Endodermal cell (in vitro differentiated cells): ENCODE measurements around the gene RCOR2. TPM values are rescaled to one million over a fixed set of nuclear protein-coding genes. Genes with fewer than 3 reads are reported as not detected.

Source experiments
- DNase-seq: peaks from one replicate; pipeline ENCODE4 v3.0.0-alpha.2; 2017
- H3K27ac ChIP-seq: 2 replicates; pipeline ENCODE4 v1.5.1; 2013; ENCODE audit warnings: mild to moderate bottlenecking, low read depth, low read length, moderate library complexity
- H3K27me3 ChIP-seq: 2 replicates; pipeline ENCODE4 v1.6.1; 2013; ENCODE audit warnings: mild to moderate bottlenecking, low read length, moderate library complexity; ENCODE audit not compliant: insufficient read depth, control insufficient read depth, poor library complexity, severe bottlenecking
- H3K36me3 ChIP-seq: 2 replicates; pipeline ENCODE4 v1.7.0; 2013; ENCODE audit warnings: mild to moderate bottlenecking, low read length, moderate library complexity; ENCODE audit not compliant: control insufficient read depth, insufficient read depth
- H3K4me1 ChIP-seq: one replicate; pipeline ENCODE4 v1.7.0; 2013; ENCODE audit warnings: low read length; ENCODE audit not compliant: control insufficient read depth, insufficient read depth
- H3K4me3 ChIP-seq: 2 replicates; pipeline ENCODE4 v1.5.1; 2013; ENCODE audit warnings: mild to moderate bottlenecking, low read length, moderate library complexity
- H3K9ac ChIP-seq: 2 replicates; pipeline ENCODE4 v1.6.1; 2013; ENCODE audit warnings: mild to moderate bottlenecking, low read length, moderate library complexity; ENCODE audit not compliant: poor library complexity, severe bottlenecking; ENCODE audit errors: extremely low read depth
- H3K9me3 ChIP-seq: 2 replicates; pipeline ENCODE4 v1.6.1; 2013; ENCODE audit warnings: mild to moderate bottlenecking, low read length, moderate library complexity; ENCODE audit not compliant: control insufficient read depth
- H3K27ac Mint-ChIP-seq: 2 replicates; pipeline ENCODE4 v1.8.0; 2020; ENCODE audit warnings: mixed read lengths
- H3K27me3 Mint-ChIP-seq: 2 replicates; pipeline ENCODE4 v1.8.0; 2021; ENCODE audit warnings: mild to moderate bottlenecking, mixed read lengths; ENCODE audit not compliant: insufficient read depth
- H3K36me3 Mint-ChIP-seq: 2 replicates; pipeline ENCODE4 v1.8.0; 2020; ENCODE audit warnings: low read depth, mixed read lengths
- H3K4me1 Mint-ChIP-seq: 2 replicates; pipeline ENCODE4 v1.8.0; 2020; ENCODE audit warnings: mixed read lengths
- H3K4me3 Mint-ChIP-seq: 2 replicates; pipeline ENCODE4 v1.8.0; 2020; ENCODE audit warnings: mild to moderate bottlenecking, moderate library complexity, mixed read lengths
- H3K9me3 Mint-ChIP-seq: 2 replicates; pipeline ENCODE4 v1.8.0; 2020; ENCODE audit warnings: mild to moderate bottlenecking, mixed read lengths
- WGBS, 2 experiments: methylation state at CpG; one replicate each; pipeline versions ENCODE4 v1.1.5 to v1.1.7; 2013; ENCODE audit warnings: missing lambda C conversion rate in 2 of 2, mixed read lengths in 1 of 2; ENCODE audit not compliant: insufficient coverage in 1 of 2, insufficient read length in 1 of 2; 5-methylcytosine and 5-hydroxymethylcytosine counted together
- total RNA-seq, 2 donors: library from RNA; stranded (reverse); fragmentation: NEBNext Ultra II Directional in 1 of 2; extraction: Animal tissue kit (Norgen Biotek cat#: 25700) in 1 of 2; gene quantifications; 2 replicates in 1 of 2; 3 replicates in 1 of 2; pipeline ENCODE4 v1.2.1, GENCODE V29; 2021
- TF ChIP-seq, protein P1 (sequence below): fragments of 200-600 bp; sonication (generic); conservative IDR thresholded peaks from 2 replicates; pipeline ENCODE4 v1.5.0; 2021; ENCODE audit warnings: antibody characterized with exemption, mild to moderate bottlenecking

RCOR2 gene
- total RNA-seq, 2 donors from 2014 or later: 45.0 to 51.4 TPM

GRCh38 chr11:63889344-63889743, 27.6 kb downstream of the RCOR2 start:
- Histone ChIP-seq H3K4me1 (peaks cover 26% of the 10 kb centered on the region), H3K27me3 (no peaks in the 10 kb centered on the region), H3K9ac (no peak overlapping the region), H3K4me3 (peak overlapping the region; percentile 72), H3K27ac (no peak overlapping the region), H3K36me3 (peaks cover 16% of the 10 kb centered on the region), H3K9me3 (peaks cover 4% of the 10 kb centered on the region)
- Mint-ChIP-seq H3K4me3 (peak overlapping the region; percentile 38), H3K27ac (no peak overlapping the region), H3K9me3 (no peaks in the 10 kb centered on the region), H3K27me3 (no peaks in the 10 kb centered on the region), H3K4me1 (peaks cover 28% of the 10 kb centered on the region), H3K36me3 (peaks cover 11% of the 10 kb centered on the region)
- DNase-seq: no peak
- 94% methylated on average over 6 of the region's 6 CpGs for WGBS, 2 experiments
- TF ChIP-seq, protein P1, sequence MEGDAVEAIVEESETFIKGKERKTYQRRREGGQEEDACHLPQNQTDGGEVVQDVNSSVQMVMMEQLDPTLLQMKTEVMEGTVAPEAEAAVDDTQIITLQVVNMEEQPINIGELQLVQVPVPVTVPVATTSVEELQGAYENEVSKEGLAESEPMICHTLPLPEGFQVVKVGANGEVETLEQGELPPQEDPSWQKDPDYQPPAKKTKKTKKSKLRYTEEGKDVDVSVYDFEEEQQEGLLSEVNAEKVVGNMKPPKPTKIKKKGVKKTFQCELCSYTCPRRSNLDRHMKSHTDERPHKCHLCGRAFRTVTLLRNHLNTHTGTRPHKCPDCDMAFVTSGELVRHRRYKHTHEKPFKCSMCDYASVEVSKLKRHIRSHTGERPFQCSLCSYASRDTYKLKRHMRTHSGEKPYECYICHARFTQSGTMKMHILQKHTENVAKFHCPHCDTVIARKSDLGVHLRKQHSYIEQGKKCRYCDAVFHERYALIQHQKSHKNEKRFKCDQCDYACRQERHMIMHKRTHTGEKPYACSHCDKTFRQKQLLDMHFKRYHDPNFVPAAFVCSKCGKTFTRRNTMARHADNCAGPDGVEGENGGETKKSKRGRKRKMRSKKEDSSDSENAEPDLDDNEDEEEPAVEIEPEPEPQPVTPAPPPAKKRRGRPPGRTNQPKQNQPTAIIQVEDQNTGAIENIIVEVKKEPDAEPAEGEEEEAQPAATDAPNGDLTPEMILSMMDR: no peak

DNA sequence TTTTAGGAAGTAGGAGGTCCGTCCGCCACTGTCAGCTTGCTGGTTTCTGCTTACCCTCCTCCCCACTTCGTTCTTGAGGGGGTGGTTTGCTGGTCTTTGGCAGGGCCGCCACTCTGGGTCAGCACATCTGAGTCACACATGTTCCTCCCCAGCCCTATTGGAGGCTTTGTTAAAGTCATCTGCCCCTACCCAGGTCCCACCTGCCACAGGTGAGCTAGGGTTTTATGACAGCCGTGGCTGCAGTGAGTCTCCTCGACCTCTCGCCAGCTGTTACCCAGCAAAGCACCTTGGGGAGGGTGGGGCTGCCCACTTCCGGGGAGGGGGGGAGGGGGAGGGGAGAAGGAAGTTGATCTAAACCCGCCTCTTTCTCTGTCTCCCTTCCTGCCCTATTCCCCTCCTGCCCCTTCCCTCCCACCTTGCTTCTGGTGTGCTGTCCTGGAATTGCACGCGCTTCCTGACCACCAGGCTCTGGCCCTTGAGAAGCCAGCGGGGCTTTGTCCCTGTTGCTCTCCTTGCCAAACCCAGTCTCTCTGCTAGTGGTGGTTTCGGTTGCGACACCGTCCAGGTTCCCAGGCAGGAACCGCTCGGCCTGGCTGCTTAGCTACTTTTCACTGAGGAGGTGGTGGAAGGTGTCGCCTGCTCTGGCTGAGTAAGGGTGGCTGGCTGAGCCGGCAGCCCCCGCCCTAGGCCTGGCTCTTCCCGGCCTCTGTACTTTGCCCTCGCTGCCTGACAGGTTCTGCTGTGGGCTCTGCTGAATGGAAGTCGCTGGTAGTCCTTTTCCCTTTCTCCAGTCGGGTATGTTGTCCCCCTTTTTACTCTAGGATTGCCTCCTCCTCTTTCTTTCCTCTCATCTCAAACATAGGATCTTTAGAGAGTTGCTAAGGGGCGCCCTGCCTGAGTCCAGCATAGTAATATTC, 28.5 kb downstream of the RCOR2 start:
- no peaks in the 10 kb centered on the region for H3K27me3 ChIP-seq
- H3K9me3 ChIP-seq: peaks cover 3% of the 10 kb centered on the region
- H3K36me3 ChIP-seq: peaks cover 10% of the 10 kb centered on the region
- peaks cover 31% of the 10 kb centered on the region for H3K4me1 ChIP-seq
- DNase-seq: peak; percentile 90
- H3K4me1 Mint-ChIP-seq: peaks cover 34% of the 10 kb centered on the region
- peak overlapping the region; percentile 27 for H3K9ac ChIP-seq
- WGBS, 2 experiments: 60 to 82% methylated on average over 11 to 24 of the region's 25 CpGs
- peak overlapping the region; percentile 40 for H3K27ac ChIP-seq
- peak overlapping the region; percentile 72 for H3K4me3 ChIP-seq
- no peaks in the 10 kb centered on the region for H3K9me3 Mint-ChIP-seq
- H3K4me3 Mint-ChIP-seq: peak overlapping the region; percentile 38
- H3K27me3 Mint-ChIP-seq: no peaks in the 10 kb centered on the region
- TF ChIP-seq, protein P1: peak; percentile 14
- H3K36me3 Mint-ChIP-seq: peaks cover 8% of the 10 kb centered on the region
- H3K27ac Mint-ChIP-seq: peak overlapping the region; percentile 93

DNA sequence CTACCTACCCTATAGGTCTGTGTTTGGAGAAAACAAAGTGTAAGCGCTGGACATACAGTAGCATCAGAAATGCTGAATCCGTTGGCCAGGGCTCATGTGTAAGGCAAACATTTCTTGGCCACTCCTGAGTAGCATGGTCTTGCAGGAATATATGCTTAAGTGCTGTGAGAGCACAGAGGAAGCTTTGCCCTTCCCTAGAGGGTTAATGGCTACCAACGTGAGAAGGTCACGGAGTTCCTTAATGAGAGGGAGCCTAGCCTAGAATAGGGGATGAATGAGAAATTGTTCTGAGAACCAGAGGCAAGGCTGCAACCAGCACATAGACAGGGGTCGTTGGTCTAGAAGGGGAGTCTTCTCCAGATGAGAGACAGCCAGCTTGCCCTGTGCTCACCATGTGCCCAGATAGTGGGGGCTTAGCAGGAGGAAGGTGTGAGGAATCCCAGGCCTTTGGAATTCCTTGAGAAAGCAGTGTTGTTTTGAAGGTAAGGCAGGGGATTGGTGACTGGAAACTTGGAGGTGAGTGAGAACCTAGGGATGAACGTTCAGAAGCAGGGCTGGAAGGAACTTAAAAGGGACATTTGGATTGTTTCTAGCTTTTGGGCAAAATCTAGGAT, 29.5 kb downstream of the RCOR2 start:
- H3K4me1 ChIP-seq: peaks cover 31% of the 10 kb centered on the region
- peaks cover 7% of the 10 kb centered on the region for H3K36me3 ChIP-seq
- WGBS, 2 experiments: 61 to 70% methylated on average over 5 to 6 of the region's 6 CpGs
- Mint-ChIP-seq H3K4me1 (peaks cover 40% of the 10 kb centered on the region), H3K4me3 (peak overlapping the region; percentile 38), H3K27me3 (no peaks in the 10 kb centered on the region), H3K27ac (peak overlapping the region; percentile 93), H3K9me3 (no peaks in the 10 kb centered on the region), H3K36me3 (peaks cover 8% of the 10 kb centered on the region)
- no peaks in the 10 kb centered on the region for H3K27me3 ChIP-seq
- H3K9me3 ChIP-seq: no peaks in the 10 kb centered on the region
- peak overlapping the region; percentile 27 for H3K9ac ChIP-seq
- H3K27ac ChIP-seq: peak overlapping the region; percentile 40
- peak; percentile 86 for DNase-seq
- H3K4me3 ChIP-seq: peak overlapping the region; percentile 38
- TF ChIP-seq, protein P1: no peak
